DMS53 (cell line): ENCODE data around the gene B4GALT6.

ENCODE experiments used
- DNase-seq: peaks from one replicate; lab custom pipeline; 2025; lab: John Stamatoyannopoulos, UW

Gene B4GALT6

GRCh38 chr18:31595121-31595771 is 89.1 kb downstream of the B4GALT6 start:
- DNase-seq, result no peak

GRCh38 chr18:31592506-31593157 is 91.7 kb downstream of the B4GALT6 start:
- DNase-seq, result no peak

GRCh38 chr18:31591628-31592027 is 92.8 kb downstream of the B4GALT6 start, which contains the start of gene TTR:
TSS of gene TTR (plus strand) at chr18:31591877. CDS start at chr18:31591903, 26 bp downstream.
- peak; percentile 41 for DNase-seq

- DNase-seq, result no peak
Observed at GRCh38 chr18:31591113-31591512, 93.3 kb downstream of the B4GALT6 start.

GRCh38 chr18:31590570-31590969 is 93.8 kb downstream of the B4GALT6 start:
- peak; percentile 1 for DNase-seq

- DNase-seq, result no peak
Observed at GRCh38 chr18:31587529-31587928, 96.9 kb downstream of the B4GALT6 start.

GRCh38 chr18:31586616-31587015 is 97.8 kb downstream of the B4GALT6 start:
- DNase-seq, result no peak

GRCh38 chr18:31585991-31586390 is 98.4 kb downstream of the B4GALT6 start:
- no peak for DNase-seq

- no peak for DNase-seq
Observed at GRCh38 chr18:31583185-31583854, 101.1 kb downstream of the B4GALT6 start.

GRCh38 chr18:31581498-31582197 is 102.7 kb downstream of the B4GALT6 start:
- no peak for DNase-seq

- no peak for DNase-seq
Observed at GRCh38 chr18:31579375-31579774, 105.0 kb downstream of the B4GALT6 start.

- no peak for DNase-seq
Observed at GRCh38 chr18:31578126-31578525, 106.3 kb downstream of the B4GALT6 start.

GRCh38 chr18:31577195-31577594 is 107.2 kb downstream of the B4GALT6 start:
- no peak for DNase-seq

GRCh38 chr18:31576670-31577069 is 107.7 kb downstream of the B4GALT6 start:
- no peak for DNase-seq

GRCh38 chr18:31575515-31576257 is 108.7 kb downstream of the B4GALT6 start:
- no peak for DNase-seq

- no peak for DNase-seq
Observed at GRCh38 chr18:31574359-31574758, 110.0 kb downstream of the B4GALT6 start.
